RPMI8226 (cell line): Measurements from ENCODE around the gene GIGYF2.

ENCODE experiments used
- DNase-seq: peaks from one replicate; pipeline ENCODE4 v3.0.0-alpha.2; 2015

GIGYF2 gene

DNA sequence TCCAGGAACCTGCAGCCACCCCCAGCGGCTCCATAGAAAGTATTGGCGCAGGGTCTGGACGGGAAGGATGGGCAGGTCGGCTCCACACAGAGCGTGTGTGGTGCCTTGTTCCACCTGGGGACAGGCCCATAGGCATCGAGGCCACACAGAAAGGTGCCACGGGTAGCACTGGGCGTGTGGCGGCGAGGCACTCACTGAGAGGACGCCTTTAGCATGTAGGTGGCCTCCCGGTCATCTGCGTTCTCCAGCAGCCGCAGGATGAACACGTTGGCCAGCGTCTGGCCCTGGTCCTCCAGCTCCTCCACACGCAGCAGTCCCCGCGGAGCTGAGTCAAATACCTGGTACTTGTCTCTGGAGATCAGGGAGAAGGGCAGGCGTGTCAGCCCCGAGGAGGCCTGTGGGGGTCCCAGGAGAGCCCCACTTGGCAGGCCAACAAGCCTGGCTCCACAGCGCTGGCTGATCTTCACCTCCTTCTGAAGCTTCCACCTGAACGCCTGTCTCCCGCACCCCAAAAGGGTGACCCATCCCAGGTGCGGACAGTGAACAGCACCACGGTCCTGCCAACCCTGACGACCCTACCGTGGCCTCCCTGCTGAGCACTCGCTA is 186.1 kb downstream of the GIGYF2 start:
- no peak for DNase-seq

DNA sequence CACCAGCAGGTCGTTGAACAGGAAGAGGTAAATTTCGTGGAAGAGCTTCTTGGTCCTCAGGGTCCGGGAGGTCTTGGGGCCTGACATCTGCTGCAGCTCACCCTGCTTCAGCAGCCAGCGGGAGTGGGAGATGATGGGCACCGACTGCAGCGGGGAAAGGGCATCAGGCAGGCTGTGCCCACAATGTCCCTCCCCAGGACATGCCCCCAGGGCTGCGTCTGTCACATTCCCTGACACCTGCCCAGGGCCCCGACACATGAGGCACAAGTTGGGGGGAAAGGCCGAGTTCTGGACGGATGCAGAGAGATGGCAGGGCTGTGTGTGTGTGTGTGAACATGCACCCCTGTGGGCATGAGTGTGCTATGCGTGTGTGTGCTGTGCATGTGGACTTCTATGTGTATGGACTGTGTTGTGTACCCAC is 186.9 kb downstream of the GIGYF2 start:
- no peak for DNase-seq

DNA sequence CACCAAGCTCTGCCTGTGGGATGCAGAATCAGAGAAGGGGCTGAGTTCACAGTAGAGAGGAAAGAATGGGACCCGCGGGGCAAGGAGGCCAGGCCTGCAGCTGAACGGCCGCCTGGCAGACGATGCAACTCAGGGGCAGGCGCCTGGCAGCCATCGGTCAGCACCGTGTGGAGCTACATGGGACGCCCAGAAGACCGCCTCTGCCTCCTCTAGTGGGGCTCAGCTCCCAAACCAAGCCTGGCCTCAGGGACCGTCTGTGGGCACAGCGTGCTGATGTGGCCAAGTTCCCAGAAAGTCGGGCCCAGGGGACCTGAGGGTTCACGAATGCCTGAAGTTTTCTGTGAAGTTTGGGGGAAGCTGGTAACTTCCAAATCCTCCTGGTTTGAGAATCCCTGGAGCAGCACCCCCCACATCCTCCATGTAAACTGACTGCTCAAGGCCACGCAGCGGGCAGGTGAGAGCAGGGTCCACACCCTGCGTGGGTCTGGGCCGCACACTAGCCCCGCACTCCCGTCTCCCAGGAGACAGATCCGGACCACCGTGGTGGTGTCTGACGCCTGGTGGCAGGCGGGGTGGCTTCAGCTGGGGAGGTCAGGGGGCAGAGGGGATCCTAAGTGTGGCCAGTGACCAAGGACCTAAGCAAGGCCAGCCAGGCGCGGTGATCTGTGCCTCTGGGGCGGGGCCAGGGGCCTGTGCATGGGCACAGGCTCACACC is 187.6 kb downstream of the GIGYF2 start:
- DNase-seq: no peak

DNA sequence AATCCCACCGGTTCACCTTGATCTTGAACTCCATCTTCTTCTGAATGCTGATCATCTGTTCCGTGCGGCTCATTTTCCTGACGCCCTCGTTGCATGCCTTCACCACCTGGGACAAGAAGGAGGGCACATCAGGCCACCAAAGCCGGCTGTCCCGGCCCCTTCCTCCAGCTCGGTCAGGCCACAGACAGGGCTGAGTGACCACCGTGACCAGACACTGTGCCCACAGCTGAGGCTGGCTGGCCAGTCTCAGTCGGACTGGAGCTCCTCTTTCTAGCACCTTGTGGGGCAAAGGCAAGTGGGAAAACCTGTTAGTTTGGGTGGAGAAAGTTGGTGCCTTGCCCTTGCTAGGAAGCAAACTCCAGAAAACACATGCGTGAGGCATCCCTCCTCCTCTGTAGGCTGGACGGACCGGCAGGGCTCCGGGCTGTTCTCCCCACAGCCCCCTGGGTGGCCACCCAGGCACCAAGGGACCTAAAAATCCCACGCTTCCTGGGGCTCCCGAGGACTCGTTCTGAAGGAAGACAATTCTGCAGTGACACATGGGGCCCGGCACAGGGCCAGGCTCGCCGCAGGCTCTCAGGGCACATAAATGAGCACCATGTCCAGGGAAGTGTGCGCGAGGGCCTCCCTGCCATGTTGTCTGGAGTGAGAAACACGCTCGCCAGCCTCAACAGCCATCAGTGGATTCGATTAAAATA is 188.3 kb downstream of the GIGYF2 start:
- no peak for DNase-seq

DNA sequence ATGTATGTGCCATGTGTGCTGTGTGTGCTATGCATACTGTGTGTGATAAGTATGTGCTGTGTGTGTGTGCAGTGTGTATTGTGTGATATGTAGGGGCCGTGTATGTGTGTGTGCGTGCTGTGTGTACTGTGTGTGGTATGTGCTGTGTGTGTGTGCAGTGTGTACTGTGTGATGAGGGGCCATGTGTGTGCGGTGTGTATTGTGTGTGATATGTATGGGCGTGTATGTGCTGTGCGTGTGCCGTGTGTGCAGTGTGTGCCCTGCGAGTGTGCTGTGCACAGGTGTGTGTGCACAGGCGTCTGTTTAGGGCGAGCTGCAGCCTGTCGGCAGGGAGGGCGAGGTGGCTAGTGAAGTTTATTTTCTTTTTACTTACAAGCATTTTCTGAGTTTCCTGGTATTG is 189.0 kb downstream of the GIGYF2 start:
- DNase-seq: no peak

DNA sequence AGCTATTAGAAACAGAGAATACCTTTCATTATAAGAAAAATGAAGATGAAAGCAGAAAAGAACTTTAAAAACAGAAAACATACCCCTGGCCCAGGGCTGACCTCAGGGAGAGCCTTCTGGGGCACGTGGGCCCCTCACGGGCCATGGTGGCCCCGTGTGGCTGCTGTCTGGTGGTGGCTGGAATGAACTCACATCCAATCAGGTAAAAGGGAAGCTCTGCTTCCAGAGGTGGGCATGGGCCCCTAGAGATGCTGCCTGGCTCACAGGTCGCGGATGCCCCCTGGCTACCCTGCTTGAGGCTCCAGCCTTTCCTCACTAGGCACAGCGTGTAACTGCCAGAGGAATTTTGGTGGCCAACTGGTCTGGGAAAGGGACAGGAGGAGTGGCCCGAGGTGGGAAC is 189.5 kb downstream of the GIGYF2 start:
- no peak for DNase-seq

DNA sequence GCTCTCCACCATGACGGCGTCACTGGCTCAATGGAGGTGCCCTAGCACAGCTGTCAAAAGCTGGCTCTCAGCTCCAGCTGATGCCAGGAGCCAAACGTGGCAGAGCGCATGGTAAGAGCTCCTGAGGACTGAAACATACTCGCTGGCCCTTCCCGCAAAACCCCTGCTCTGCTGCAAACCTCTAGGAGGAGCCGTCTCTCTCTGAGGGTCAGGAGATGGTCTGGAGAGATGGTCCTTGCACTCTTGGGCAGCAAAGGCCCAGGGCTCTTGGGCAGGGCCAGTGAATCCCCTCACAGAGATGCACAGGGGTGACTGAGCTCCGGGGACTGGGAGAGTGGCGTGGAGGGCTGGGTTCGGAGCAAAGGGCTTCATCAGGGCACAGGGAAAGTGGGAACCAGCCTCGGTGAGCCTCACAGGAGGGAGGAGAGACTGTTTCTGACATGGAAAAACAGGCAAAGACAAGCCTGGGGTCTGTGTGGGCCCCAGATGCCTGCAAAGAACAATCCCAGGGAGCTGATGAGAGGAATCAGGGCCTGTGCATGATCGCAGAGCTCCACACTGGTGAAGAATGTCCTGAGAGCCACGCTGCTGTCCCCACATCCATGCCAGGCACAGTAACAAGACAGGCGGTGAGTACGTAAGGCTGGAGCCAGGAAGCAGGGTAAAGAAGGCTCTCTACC is 190.2 kb downstream of the GIGYF2 start:
- DNase-seq: no peak

DNA sequence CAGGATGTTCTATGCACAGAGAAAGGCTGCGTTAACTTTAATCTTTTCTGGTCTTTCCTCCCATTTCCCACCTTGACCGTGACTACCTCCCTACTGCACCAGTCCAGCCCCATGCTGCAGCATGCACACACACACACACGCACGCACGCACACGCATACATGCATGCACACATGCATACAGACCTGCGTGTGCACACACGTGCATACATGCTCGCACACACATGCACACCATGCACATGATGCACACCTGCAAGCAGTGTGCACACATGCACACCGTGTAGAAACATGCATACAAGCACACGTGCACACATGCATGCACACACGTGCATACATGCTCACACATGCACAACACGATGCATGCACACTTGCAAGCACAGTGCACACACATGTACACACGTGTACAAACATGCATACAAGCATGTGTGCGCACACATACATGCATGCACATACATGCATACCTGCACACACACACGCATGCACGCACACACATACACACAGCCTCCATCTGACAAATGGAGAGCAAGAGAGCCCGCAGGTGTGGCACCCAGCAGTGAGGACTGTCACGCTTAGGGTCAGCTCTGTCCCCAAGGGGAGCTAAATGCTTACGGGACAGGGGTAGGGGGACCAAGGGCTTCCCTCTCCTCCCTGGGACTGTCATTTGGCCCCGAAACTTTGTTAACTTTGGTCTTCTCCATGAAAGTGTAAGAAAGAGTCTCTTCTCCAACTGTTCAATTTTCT is 191.1 kb downstream of the GIGYF2 start:
- no peak for DNase-seq

DNA sequence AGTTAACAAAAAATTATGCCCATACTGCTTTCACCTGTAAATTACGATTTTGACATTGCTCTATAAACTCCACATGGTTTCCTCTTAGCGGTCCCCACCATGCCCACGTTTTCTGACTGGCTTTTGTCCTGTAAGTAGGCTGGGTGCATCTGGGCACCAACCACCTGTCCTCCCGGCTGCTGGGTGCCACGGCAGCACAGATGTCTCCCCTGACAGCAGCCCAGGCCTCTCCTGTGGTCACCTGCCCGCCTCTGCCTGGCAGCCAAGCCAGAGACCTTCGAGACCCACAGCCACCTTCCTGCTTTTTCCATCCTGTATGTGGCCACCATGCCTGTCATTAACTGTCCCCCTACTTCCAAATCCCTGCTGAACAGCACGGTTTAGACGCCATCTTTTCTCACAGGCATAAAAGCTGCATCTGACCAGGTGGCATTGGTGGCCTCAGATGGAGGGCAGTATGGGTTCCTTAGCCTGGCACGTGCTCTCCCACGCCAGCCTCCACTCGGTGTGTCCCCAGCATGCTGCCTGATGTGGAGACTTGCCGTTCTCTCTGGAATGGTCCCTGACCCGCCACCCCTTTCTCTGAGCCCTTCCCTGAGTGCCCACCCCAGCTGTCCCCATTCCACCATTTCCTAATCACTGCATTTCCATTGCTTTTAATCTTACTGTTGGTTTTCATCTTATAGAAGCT is 191.9 kb downstream of the GIGYF2 start:
- DNase-seq: no peak

DNA sequence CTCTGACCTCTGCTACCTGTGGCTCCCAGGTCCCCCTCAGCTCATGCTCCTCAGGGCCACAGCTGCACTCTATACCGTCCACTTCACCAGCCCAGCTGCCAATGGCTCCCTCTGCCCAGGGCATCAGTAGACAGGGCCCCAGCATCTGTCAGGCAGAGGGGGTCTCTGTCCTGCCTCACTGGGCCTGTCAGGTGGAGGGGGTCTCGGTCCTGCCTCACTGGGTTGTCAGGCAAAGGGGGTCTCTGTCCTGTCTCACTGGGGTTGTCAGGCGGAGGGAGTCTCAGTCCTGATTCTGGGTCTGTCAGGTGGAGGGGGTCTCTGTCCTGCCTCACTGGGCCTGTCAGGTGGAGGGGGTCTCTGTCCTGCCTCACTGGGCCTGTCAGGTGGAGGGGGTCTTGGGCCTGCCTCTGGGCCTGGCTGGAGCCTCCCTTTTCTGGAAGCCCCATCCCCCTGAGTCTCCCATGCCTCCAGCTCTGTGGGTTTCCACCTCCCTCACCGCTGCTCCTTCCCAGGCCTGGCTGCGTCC is 192.8 kb downstream of the GIGYF2 start:
- no peak for DNase-seq

DNA sequence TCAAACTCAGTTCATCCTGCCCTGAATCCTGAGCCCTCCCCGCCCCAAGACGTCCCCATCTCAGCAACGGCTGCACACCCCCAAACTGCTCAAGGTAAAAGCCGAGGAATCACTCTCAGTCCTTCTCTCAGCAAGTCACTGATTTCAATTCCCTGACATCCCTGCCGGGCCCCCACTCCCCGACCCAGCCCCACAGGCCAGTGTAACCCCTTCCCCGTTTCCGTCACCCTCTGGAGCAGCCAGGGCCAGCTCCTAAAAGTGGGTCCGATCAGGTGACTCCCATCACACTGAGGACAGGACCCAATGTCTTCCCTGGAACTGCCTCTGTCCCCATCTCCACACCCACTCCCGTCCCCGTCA is 193.4 kb downstream of the GIGYF2 start:
- no peak for DNase-seq

DNA sequence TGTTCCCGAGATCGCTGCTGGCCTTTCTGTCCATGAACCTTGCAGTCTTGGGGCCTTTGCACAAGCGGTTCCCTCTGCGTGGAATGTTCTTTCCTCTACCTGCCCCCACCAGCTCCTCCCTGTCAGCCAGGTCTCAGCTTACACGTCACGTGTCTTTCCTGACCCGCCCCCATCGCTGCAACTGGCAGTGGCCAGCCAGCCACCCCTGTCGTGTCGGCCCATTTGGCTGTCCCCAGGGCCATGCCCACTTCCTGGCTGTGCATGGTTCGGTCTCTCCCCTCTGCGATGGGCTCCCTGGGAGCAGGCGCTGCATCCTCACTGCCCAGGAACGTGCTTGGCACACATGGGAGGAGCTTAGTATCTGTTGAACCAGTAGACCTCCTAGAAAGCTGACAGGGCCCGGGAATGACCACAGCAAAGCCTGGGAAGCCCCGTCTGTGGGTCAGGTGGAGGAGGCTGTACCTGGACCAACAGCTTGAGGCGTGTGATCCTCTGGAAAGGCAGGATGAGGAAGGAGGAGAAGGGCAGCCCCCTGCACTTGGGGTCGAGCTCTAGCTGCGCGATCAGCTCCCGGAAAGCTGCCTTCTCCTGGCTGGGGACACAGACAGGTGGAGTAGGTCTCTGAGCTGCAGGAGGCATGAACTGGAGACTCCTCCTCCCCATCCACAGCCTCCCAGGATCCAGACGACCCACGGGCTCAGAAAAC is 193.9 kb downstream of the GIGYF2 start:
- DNase-seq: no peak

DNA sequence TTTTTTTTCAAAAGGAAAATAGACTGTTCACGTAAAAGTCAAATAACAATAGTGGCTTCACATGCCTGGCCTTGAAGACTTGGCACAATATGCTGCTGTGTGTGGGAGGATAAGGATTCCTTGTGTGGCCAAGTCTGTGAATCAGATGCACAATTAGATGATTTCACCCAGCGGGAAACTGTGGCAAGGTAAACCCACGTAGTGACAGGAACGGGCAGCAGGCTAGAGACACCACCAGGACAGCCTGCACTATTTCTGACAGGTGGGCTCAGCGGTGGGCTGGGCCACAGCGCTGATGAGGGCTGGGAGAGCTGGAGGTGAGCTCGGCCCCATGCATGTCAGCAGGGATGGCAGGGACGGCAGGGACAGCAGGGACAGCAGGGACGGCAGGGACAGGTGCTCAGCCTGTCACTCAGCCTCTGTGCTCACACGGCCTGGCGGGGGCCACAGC is 194.5 kb downstream of the GIGYF2 start:
- no peak for DNase-seq

DNA sequence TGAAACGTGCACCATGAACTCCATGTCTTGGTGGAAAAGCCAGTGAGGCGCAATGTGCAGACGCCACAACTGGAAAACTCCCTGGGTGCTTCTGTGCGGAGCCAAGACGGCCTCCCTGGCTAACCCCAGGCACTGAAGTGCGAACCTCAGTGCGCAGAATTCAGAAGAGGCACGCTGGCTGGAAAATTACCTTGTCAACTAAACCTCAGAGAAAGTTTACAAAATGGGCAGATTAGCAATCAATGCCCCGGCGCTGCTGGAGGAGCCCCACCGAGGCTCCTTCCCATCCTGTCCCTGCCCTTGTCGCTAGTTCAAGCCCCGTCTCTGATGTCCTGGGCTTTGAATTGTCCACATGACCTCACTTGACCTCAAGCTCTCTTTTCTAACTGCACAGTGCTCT is 195.1 kb downstream of the GIGYF2 start:
- DNase-seq: no peak

DNA sequence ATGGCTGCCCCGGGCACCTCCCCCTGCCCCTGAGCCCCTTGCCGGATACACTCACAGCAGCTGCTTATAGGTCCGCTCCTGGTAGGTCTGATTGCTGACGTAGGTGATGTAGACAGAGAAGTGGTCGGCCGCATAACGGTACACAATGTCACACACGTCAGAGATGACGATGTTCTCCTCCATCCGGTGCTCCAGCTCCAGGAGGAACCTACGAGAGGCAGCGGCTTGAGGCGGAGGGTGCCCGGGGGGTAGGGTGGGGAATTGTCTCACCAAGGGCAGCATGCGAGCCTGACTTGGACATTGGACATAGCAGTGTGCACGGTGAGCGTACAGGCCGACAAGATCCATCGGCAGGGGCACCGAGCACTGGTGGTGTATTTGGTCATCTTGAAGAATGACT is 195.7 kb downstream of the GIGYF2 start:
- DNase-seq: no peak

DNA sequence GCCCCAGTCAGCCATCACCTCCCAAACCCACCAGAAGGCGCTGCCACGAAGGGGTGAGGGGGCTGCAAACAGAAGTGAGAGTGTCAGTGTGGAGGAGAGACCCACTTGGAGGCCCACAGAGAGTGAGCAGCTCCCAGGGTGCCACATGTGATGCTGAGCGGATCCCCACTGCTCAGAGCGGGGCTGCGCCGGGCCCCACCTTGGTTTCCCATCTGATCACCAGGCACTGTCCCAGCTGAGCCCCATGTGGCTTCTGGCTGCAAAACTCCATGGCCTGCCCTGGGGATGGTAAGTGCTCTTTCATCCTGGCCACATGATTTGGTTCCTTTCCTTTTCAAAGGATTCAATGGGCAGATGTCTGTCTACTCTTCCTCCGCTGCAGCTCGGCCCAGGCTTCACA is 196.7 kb downstream of the GIGYF2 start:
- no peak for DNase-seq

DNA sequence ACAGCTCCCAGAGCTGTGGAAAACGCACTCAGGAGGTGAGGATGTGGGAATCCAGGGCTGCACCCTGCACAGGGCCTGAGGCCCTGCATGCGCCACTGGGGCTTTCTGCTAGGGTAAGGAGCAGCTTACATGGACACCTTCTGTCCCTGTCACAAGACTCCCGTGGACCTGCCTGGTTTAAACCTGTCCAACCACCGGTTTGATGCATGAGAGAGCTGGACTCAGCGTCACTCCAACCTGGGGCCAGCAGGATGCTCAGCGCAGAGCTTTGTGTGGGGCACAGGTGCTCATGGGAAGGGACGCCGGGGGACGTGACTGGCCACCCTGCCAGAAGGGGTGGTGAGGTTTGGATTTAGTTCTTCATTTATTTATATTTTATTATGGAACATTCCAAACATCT is 197.1 kb downstream of the GIGYF2 start:
- no peak for DNase-seq

DNA sequence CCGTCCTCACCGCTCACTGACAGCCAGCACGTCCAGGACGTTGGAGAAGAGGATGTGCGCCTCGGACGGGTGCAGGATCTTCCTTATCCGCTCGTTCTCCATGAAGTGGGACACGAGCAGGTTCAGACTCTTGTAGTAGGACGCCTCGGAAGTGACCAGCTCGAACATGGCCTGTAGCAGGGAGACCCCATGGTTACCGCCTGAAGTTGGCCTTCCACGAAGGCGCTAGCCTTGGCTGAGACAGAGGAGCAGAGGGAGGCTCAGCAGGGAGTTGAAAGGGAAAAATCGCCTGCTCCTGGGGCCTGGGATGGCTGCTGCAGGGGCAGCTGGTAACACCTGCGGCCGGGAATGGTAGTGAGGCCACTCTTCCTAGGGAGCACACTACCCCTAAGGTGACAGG is 197.6 kb downstream of the GIGYF2 start:
- no peak for DNase-seq

DNA sequence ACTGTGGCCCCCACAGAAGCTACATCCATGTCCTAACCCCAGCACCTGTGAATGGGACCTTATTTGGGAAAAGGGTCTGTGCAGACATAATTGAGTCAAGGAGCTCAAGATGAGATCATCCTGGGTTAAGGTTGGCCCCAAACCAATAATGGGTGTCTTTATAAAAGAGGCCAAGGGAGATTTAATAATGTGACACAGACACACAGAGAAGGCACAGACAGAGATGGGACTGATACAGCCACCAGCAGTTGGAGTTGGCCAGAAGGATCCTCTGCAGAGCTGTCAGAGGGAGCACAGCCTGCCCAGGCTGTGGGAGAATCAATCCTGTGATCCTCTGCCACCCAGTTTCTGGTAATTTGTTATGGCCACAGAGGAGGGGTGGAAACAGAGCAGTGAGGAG is 199.0 kb downstream of the GIGYF2 start:
- DNase-seq: no peak

DNA sequence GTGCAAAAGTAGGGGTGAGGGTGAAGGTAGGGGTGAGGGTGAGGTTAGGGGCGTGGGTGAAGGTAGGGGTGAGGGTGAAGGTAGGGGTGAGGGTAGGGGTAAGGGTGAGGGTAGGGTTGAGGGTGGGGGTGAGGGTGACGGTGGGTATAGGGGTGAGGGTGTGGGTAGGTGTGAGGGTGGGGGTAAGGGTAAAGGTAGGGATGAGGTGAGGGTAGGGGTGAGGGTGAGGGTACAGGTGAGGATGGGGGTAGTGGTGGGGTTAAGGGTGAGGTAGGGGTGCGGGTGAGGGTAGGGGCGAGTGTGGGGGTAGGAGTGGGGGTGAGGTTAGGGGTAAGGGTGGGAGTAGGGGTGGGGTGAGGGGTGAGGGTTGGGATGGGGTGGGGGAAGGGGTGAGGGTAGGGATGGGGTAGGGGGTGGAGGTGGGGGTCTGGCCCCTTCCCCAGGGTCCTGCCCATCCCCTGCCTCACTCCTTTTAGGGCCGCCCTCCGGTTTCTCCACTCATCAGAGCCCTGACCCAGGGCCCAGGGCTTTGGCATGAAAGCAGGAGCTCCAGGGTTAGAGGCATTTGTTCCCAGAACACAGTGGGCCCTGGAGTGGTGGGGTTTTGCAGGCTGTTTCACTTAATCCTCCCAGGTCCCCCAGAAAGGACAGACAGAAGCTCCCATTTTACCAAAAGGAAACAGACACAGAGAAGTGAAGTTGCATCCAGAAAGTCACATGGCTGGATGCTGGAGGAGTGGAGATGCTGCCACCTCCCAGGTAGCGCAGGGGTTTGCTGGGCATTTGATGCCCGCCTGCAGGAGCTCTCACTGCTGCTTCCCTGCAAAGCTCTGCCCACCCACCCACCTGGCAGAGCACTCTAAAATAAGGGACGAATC is 199.8 kb downstream of the GIGYF2 start:
- DNase-seq: no peak
